ENCODE measurements around the gene SPOCK1. TPM values are rescaled to one million over a fixed set of nuclear protein-coding genes. Genes with fewer than 3 reads are reported as not detected.
"Not testable (repeated sequence)": the region's sequence is repeated elsewhere in the genome, so short reads cannot be mapped to it uniquely, and the experiment has no call there.

SPOCK1 gene
- total RNA-seq, 1 experiment from 2014 or later: 9.8 TPM

DNA sequence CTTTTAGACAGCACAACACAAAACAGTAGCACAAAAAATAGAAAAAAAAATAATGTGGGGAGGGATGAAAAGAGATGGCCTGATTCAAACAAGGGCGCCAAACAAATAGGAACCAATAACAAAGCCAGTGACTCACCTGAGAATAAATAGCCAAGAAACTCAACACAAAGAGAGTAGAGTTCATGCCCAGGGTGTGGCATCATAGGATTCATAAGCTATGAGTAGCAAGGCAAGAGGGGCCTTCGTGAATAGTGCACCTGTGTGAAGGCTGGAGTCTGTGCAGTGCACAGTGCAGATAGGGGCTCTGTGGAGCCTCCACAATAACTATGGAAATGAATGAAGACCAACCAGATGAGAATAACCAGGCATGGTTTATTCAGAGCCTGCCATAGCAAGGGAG lies 541.7 kb downstream of the SPOCK1 start:
- no peaks in the 10 kb centered on the region for H3F3A ChIP-seq (ENCODE audit: low read length, unreplicated experiment)
- H3K4me1 ChIP-seq (ENCODE audit: insufficient read depth, low read length): peaks cover 41% of the 10 kb centered on the region
- DNase-seq: peak; percentile 84
- intact Hi-C loops (cut with micrococcal nuclease): no loop called here
- peak overlapping the region; percentile 22; the same call in 1 of the 2 replicates for H3K4me3 ChIP-seq (ENCODE audit: low read length)
- H3K27ac ChIP-seq (ENCODE audit: low read length): peak overlapping the region; percentile 78
- H3K9me2 ChIP-seq (replicated peaks; ENCODE audit: low read length): no peaks in the 10 kb centered on the region
- H3K79me2 ChIP-seq (ENCODE audit: low read length): no peaks in the 10 kb centered on the region
- no peaks in the 10 kb centered on the region for H3K27me3 ChIP-seq (ENCODE audit: low read length)
- peak overlapping the region; percentile 64 for H3K4me2 ChIP-seq (ENCODE audit: low read length)
- peak; percentile 95 for ATAC-seq
- H4K20me1 ChIP-seq (ENCODE audit: low read length): no peaks in the 10 kb centered on the region
- POLR2A ChIA-PET (ENCODE audit: unreplicated experiment): no interaction called here
- CTCF ChIA-PET: interaction anchor here (0.6 kb wide), 1 partner anchor 121 kb away, joined by 3 read pairs; no protein-coding TSS in a partner anchor
- peak overlapping the region; percentile 58 for H2AFZ ChIP-seq (ENCODE audit: low read length)
- BruUV-seq (replicated peaks): no TSS peak
- H3K9ac ChIP-seq (ENCODE audit: low read length): peak overlapping the region; percentile 41; the same call in 1 of the 2 replicates
- H3K36me3 ChIP-seq (ENCODE audit: low read depth, low read length): no peaks in the 10 kb centered on the region
- H3K9me3 ChIP-seq (ENCODE audit: low read length): no peaks in the 10 kb centered on the region
- TF ChIP-seq EZH2phosphoT487 (IDR thresholded peaks at IDR 0.05; ENCODE audit: borderline replicate concordance, low read length) (no peak), EZH2 (IDR thresholded peaks at IDR 0.05; ENCODE audit: low read length, unreplicated experiment) (no peak)
- TF ChIP-seq, protein P1, sequence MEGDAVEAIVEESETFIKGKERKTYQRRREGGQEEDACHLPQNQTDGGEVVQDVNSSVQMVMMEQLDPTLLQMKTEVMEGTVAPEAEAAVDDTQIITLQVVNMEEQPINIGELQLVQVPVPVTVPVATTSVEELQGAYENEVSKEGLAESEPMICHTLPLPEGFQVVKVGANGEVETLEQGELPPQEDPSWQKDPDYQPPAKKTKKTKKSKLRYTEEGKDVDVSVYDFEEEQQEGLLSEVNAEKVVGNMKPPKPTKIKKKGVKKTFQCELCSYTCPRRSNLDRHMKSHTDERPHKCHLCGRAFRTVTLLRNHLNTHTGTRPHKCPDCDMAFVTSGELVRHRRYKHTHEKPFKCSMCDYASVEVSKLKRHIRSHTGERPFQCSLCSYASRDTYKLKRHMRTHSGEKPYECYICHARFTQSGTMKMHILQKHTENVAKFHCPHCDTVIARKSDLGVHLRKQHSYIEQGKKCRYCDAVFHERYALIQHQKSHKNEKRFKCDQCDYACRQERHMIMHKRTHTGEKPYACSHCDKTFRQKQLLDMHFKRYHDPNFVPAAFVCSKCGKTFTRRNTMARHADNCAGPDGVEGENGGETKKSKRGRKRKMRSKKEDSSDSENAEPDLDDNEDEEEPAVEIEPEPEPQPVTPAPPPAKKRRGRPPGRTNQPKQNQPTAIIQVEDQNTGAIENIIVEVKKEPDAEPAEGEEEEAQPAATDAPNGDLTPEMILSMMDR (conservative IDR thresholded peaks at IDR 0.05; ENCODE audit: low read depth, low read length): no peak

DNA sequence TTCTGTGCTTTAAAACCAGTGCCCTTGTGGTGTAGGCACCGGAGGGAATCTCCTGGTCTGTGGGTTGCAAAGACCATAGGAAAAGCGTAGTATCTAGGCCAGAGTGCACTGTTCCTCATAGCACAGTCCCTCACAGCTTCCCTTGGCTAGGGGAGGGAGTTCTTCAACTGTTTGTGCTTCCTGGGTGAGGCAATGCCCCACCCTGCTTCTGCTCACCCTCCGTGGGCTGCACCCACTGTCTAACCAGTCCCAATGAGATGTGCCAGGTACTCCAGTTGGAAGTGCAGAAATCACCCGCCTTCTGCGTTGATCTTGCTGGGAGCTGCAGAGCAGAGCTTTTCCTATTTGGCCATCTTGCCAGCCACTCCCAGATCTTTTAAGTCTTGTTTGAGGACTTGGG lies 545.0 kb downstream of the SPOCK1 start:
- CTCF ChIA-PET; H3K9me3 ChIP-seq (ENCODE audit: low read length); BruUV-seq (replicated peaks); H3K4me3 ChIP-seq (ENCODE audit: low read length); H3K27me3 ChIP-seq (ENCODE audit: low read length); intact Hi-C loops (cut with micrococcal nuclease); POLR2A ChIA-PET (ENCODE audit: unreplicated experiment); H3K9ac ChIP-seq (ENCODE audit: low read length); H3K79me2 ChIP-seq (ENCODE audit: low read length); H4K20me1 ChIP-seq (ENCODE audit: low read length); H3K9me2 ChIP-seq (replicated peaks; ENCODE audit: low read length); H3F3A ChIP-seq (ENCODE audit: low read length, unreplicated experiment); H3K36me3 ChIP-seq (ENCODE audit: low read depth, low read length): not testable (repeated sequence)
- Histone ChIP-seq H3K27ac (ENCODE audit: low read length) (peak overlapping the region; percentile 61), H2AFZ (ENCODE audit: low read length) (peak overlapping the region; percentile 26; the same call in 1 of the 2 replicates), H3K4me2 (ENCODE audit: low read length) (peak overlapping the region; percentile 53; the same call in 1 of the 2 replicates), H3K4me1 (ENCODE audit: insufficient read depth, low read length) (peaks cover 38% of the 10 kb centered on the region)
- ATAC-seq (peak; percentile 47), DNase-seq (peak; percentile 11)

DNA sequence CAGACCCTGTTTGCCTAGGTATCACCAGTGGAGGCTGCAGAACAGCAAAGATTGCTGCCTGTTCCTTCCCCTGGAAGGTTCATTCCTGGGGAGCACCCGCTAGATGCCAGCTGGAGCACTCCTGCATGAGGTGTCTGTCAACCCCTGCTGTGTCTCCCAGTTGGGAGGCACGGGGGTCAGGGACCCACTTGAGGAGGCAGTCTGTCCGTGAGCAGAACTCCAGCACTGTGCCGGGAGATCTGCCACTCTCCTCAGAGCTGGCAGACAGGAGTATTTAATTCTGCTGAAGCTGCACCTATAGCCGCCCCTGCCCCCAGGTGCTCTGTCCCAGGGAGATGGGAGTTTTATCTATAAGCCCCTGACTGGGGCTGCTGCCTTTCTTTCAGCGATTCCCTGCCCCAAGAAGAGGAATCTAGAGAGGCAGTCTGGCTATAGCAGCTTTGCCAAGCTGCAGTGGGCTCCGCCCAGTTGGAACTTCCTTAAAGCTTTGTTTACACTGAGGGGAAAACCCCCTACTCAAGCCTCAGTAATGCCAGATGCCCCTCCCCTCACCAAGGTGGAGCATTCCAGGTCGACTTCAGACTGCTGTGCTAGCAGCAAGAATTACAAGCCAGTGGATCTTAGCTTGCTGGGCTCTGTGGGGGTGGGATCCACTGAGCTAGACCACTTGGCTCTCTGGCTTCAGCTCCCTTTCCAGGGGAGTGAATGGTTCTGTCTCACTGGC lies 545.6 kb downstream of the SPOCK1 start:
- H3K9me3 ChIP-seq (ENCODE audit: low read length); H4K20me1 ChIP-seq (ENCODE audit: low read length); BruUV-seq (replicated peaks); H3K9me2 ChIP-seq (replicated peaks; ENCODE audit: low read length); intact Hi-C loops (cut with micrococcal nuclease); H3K36me3 ChIP-seq (ENCODE audit: low read depth, low read length); H3F3A ChIP-seq (ENCODE audit: low read length, unreplicated experiment); CTCF ChIA-PET; H3K27me3 ChIP-seq (ENCODE audit: low read length); H3K9ac ChIP-seq (ENCODE audit: low read length); H3K79me2 ChIP-seq (ENCODE audit: low read length); POLR2A ChIA-PET (ENCODE audit: unreplicated experiment); H3K4me3 ChIP-seq (ENCODE audit: low read length): not testable (repeated sequence)
- ATAC-seq: peak; percentile 18
- peak overlapping the region; percentile 26; the same call in 1 of the 2 replicates for H2AFZ ChIP-seq (ENCODE audit: low read length)
- peaks cover 33% of the 10 kb centered on the region for H3K4me1 ChIP-seq (ENCODE audit: insufficient read depth, low read length)
- H3K27ac ChIP-seq (ENCODE audit: low read length): peak overlapping the region; percentile 61
- H3K4me2 ChIP-seq (ENCODE audit: low read length): peak overlapping the region; percentile 53; the same call in 1 of the 2 replicates
- peak; percentile 26 for DNase-seq
